ENCODE measurements around the gene SLC13A3.

SLC13A3 gene

GRCh38 chr20:46576774-46577395, 74.4 kb downstream of the SLC13A3 start:
- no peaks in the 10 kb centered on the region for H3K4me1 ChIP-seq (ENCODE audit: insufficient read depth, low read length)
- no peaks in the 10 kb centered on the region for H3K36me3 ChIP-seq (ENCODE audit: insufficient read depth, low read length)
- H3K9me3 ChIP-seq (ENCODE audit: low read length) = peaks cover 7% of the 10 kb centered on the region
- no peaks in the 10 kb centered on the region for H3K27me3 ChIP-seq (ENCODE audit: insufficient read depth, low read length)
- H3K4me3 ChIP-seq (ENCODE audit: low read length) = no peak overlapping the region
- H2AFZ ChIP-seq (ENCODE audit: low read depth, low read length) = no peak overlapping the region

GRCh38 chr20:46575937-46576461, 75.3 kb downstream of the SLC13A3 start:
- Histone ChIP-seq H3K9me3 (ENCODE audit: low read length) (peaks cover 2% of the 10 kb centered on the region), H3K27me3 (ENCODE audit: insufficient read depth, low read length) (no peaks in the 10 kb centered on the region), H2AFZ (ENCODE audit: low read depth, low read length) (no peak overlapping the region), H3K4me3 (ENCODE audit: low read length) (no peak overlapping the region), H3K36me3 (ENCODE audit: insufficient read depth, low read length) (no peaks in the 10 kb centered on the region), H3K4me1 (ENCODE audit: insufficient read depth, low read length) (no peaks in the 10 kb centered on the region)

- Histone ChIP-seq H2AFZ (ENCODE audit: low read depth, low read length) (no peak overlapping the region), H3K4me3 (ENCODE audit: low read length) (no peak overlapping the region), H3K4me1 (ENCODE audit: insufficient read depth, low read length) (no peaks in the 10 kb centered on the region), H3K36me3 (ENCODE audit: insufficient read depth, low read length) (no peaks in the 10 kb centered on the region), H3K9me3 (ENCODE audit: low read length) (no peaks in the 10 kb centered on the region), H3K27me3 (ENCODE audit: insufficient read depth, low read length) (no peaks in the 10 kb centered on the region)
Measured at GRCh38 chr20:46575394-46575793, 75.9 kb downstream of the SLC13A3 start.

GRCh38 chr20:46573788-46574584, 77.3 kb downstream of the SLC13A3 start:
- Histone ChIP-seq H3K27me3 (ENCODE audit: insufficient read depth, low read length) (no peaks in the 10 kb centered on the region), H3K9me3 (ENCODE audit: low read length) (no peaks in the 10 kb centered on the region), H3K4me1 (ENCODE audit: insufficient read depth, low read length) (no peaks in the 10 kb centered on the region), H3K4me3 (ENCODE audit: low read length) (no peak overlapping the region), H2AFZ (ENCODE audit: low read depth, low read length) (no peak overlapping the region), H3K36me3 (ENCODE audit: insufficient read depth, low read length) (no peaks in the 10 kb centered on the region)

- Histone ChIP-seq H3K27me3 (ENCODE audit: insufficient read depth, low read length) (no peaks in the 10 kb centered on the region), H3K4me3 (ENCODE audit: low read length) (no peak overlapping the region), H3K4me1 (ENCODE audit: insufficient read depth, low read length) (peaks cover 4% of the 10 kb centered on the region), H3K9me3 (ENCODE audit: low read length) (no peaks in the 10 kb centered on the region), H3K36me3 (ENCODE audit: insufficient read depth, low read length) (no peaks in the 10 kb centered on the region), H2AFZ (ENCODE audit: low read depth, low read length) (no peak overlapping the region)
Measured at GRCh38 chr20:46573234-46573633, 78.0 kb downstream of the SLC13A3 start.

- Histone ChIP-seq H3K27me3 (ENCODE audit: insufficient read depth, low read length) (no peaks in the 10 kb centered on the region), H3K4me3 (ENCODE audit: low read length) (no peak overlapping the region), H3K9me3 (ENCODE audit: low read length) (no peaks in the 10 kb centered on the region), H2AFZ (ENCODE audit: low read depth, low read length) (no peak overlapping the region), H3K36me3 (ENCODE audit: insufficient read depth, low read length) (no peaks in the 10 kb centered on the region), H3K4me1 (ENCODE audit: insufficient read depth, low read length) (peaks cover 4% of the 10 kb centered on the region)
Measured at GRCh38 chr20:46572790-46573189, 78.5 kb downstream of the SLC13A3 start.

GRCh38 chr20:46572153-46572552, 79.1 kb downstream of the SLC13A3 start:
- no peak overlapping the region for H3K4me3 ChIP-seq (ENCODE audit: low read length)

GRCh38 chr20:46571418-46571817, 79.8 kb downstream of the SLC13A3 start:
- Histone ChIP-seq H3K36me3 (ENCODE audit: insufficient read depth, low read length) (no peaks in the 10 kb centered on the region), H3K27me3 (ENCODE audit: insufficient read depth, low read length) (no peaks in the 10 kb centered on the region), H3K9me3 (ENCODE audit: low read length) (no peaks in the 10 kb centered on the region)

More at GRCh38 chr20:46572153-46572552, 79.1 kb downstream of the SLC13A3 start:
- Histone ChIP-seq H3K4me1 (ENCODE audit: insufficient read depth, low read length) (peaks cover 4% of the 10 kb centered on the region), H3K36me3 (ENCODE audit: insufficient read depth, low read length) (no peaks in the 10 kb centered on the region), H2AFZ (ENCODE audit: low read depth, low read length) (no peak overlapping the region), H3K9me3 (ENCODE audit: low read length) (no peaks in the 10 kb centered on the region), H3K27me3 (ENCODE audit: insufficient read depth, low read length) (no peaks in the 10 kb centered on the region)

GRCh38 chr20:46570956-46571355, 80.3 kb downstream of the SLC13A3 start:
- Histone ChIP-seq H2AFZ (ENCODE audit: low read depth, low read length) (no peak overlapping the region), H3K27me3 (ENCODE audit: insufficient read depth, low read length) (no peaks in the 10 kb centered on the region)

More at GRCh38 chr20:46571418-46571817, 79.8 kb downstream of the SLC13A3 start:
- no peak overlapping the region for H3K4me3 ChIP-seq (ENCODE audit: low read length)
- H2AFZ ChIP-seq (ENCODE audit: low read depth, low read length) = no peak overlapping the region
- H3K4me1 ChIP-seq (ENCODE audit: insufficient read depth, low read length) = peaks cover 4% of the 10 kb centered on the region

GRCh38 chr20:46569961-46570360, 81.3 kb downstream of the SLC13A3 start:
- no peak overlapping the region for H2AFZ ChIP-seq (ENCODE audit: low read depth, low read length)
- H3K4me1 ChIP-seq (ENCODE audit: insufficient read depth, low read length) = peaks cover 4% of the 10 kb centered on the region
- H3K36me3 ChIP-seq (ENCODE audit: insufficient read depth, low read length) = no peaks in the 10 kb centered on the region
- H3K27me3 ChIP-seq (ENCODE audit: insufficient read depth, low read length) = no peaks in the 10 kb centered on the region
- no peaks in the 10 kb centered on the region for H3K9me3 ChIP-seq (ENCODE audit: low read length)
- no peak overlapping the region for H3K4me3 ChIP-seq (ENCODE audit: low read length)

More at GRCh38 chr20:46570956-46571355, 80.3 kb downstream of the SLC13A3 start:
- H3K4me3 ChIP-seq (ENCODE audit: low read length) = no peak overlapping the region
- peaks cover 4% of the 10 kb centered on the region for H3K4me1 ChIP-seq (ENCODE audit: insufficient read depth, low read length)
- no peaks in the 10 kb centered on the region for H3K9me3 ChIP-seq (ENCODE audit: low read length)
- H3K36me3 ChIP-seq (ENCODE audit: insufficient read depth, low read length) = no peaks in the 10 kb centered on the region

GRCh38 chr20:46568570-46569129, 82.6 kb downstream of the SLC13A3 start:
- Histone ChIP-seq H3K36me3 (ENCODE audit: insufficient read depth, low read length) (no peaks in the 10 kb centered on the region), H2AFZ (ENCODE audit: low read depth, low read length) (no peak overlapping the region), H3K4me3 (ENCODE audit: low read length) (no peak overlapping the region), H3K9me3 (ENCODE audit: low read length) (no peaks in the 10 kb centered on the region), H3K4me1 (ENCODE audit: insufficient read depth, low read length) (peaks cover 8% of the 10 kb centered on the region), H3K27me3 (ENCODE audit: insufficient read depth, low read length) (no peaks in the 10 kb centered on the region)

- no peak overlapping the region for H2AFZ ChIP-seq (ENCODE audit: low read depth, low read length)
- H3K4me3 ChIP-seq (ENCODE audit: low read length) = no peak overlapping the region
- H3K27me3 ChIP-seq (ENCODE audit: insufficient read depth, low read length) = no peaks in the 10 kb centered on the region
- H3K9me3 ChIP-seq (ENCODE audit: low read length) = no peaks in the 10 kb centered on the region
- peaks cover 26% of the 10 kb centered on the region for H3K4me1 ChIP-seq (ENCODE audit: insufficient read depth, low read length)
- H3K36me3 ChIP-seq (ENCODE audit: insufficient read depth, low read length) = no peaks in the 10 kb centered on the region
Measured at GRCh38 chr20:46566125-46566524, 85.1 kb downstream of the SLC13A3 start.
